Muscle layer of duodenum (tissue), 2 donors: ENCODE results near the gene CYP27C1.

Source experiments
- H3K27ac ChIP-seq: one replicate; pipeline ENCODE4 v1.7.0; 2013; ENCODE audit warnings: mild to moderate bottlenecking, low read length
- H3K27me3 ChIP-seq: one replicate; pipeline ENCODE4 v1.7.0; 2013; ENCODE audit warnings: low read depth, mild to moderate bottlenecking, control low read depth, low read length
- H3K36me3 ChIP-seq, 2 donors: one replicate each; pipeline ENCODE4 v1.7.0; 2013; ENCODE audit warnings: low read length in 2 of 2, control low read depth in 1 of 2, mild to moderate bottlenecking in 1 of 2; ENCODE audit not compliant: insufficient read depth in 2 of 2, control insufficient read depth in 1 of 2
- H3K4me1 ChIP-seq, 2 donors: one replicate each; pipeline ENCODE4 v1.7.0; 2013; ENCODE audit warnings: low read length in 2 of 2, mild to moderate bottlenecking in 2 of 2, control low read depth in 1 of 2, moderate library complexity in 1 of 2; ENCODE audit not compliant: insufficient read depth in 2 of 2, control insufficient read depth in 1 of 2
- H3K4me3 ChIP-seq, 2 donors: one replicate each; pipeline ENCODE4 v1.7.0; 2013; ENCODE audit warnings: low read length in 2 of 2, low read depth in 1 of 2, mild to moderate bottlenecking in 1 of 2
- H3K9me3 ChIP-seq, 2 donors: one replicate each; pipeline ENCODE4 v1.7.0; 2013; ENCODE audit warnings: low read length in 2 of 2, control low read depth in 1 of 2, mild to moderate bottlenecking in 1 of 2; ENCODE audit not compliant: control insufficient read depth in 1 of 2
- donor health status: healthy.

The CYP27C1 gene

DNA sequence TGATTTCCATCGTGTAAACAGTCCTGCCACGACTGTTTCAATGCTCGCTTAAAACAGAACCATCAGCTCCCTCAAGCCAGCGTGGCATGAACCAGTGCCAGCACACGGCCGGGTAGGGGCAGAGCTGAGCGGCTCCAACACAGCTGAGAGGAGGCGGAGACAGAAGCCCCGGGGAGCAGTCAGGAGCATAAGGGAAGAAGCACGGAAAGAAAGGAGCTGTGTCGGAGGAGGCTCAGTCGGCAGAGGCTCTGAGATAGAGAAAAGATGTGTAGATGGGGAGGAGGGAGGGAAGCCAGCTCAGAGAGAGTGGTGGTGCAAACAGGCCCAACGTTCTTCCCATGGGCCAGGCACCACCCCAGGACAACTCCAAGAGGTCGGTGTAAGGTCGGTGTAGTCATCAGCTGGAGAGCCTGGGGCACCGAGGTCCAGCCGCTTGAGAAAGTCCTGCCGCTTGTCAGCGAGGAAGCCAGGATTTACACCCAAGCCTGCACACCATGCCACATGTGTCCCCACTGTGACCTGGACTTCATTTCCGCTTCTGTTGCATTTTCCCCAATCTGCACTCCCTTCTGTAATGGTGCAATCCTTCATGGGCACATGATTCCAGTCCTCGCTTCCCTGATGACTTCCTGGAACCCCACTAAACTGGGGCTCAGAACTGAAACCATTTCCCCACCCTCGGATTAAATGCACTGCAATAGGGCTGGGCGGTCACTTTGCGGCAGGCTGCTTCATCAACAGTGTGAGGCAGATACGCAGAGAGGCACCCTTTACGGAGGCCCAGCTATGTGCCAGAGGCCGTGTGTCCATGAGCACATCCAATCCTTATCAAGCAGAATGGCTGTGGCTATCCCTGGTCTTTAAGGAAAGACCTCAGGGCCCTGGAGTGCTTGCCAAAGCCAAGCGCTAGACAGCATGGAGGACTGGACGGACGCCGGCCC is 43.5 kb downstream of the CYP27C1 start:
- peaks cover 13 to 15% of the 10 kb centered on the region in 2 donors for H3K4me1 ChIP-seq
- no peaks in the 10 kb centered on the region for H3K27me3 ChIP-seq
- no peaks in the 10 kb centered on the region for H3K36me3 ChIP-seq
- H3K9me3 ChIP-seq: no peaks in the 10 kb centered on the region
- no peak overlapping the region for H3K4me3 ChIP-seq
- peak overlapping the region; percentile 85 for H3K27ac ChIP-seq

DNA sequence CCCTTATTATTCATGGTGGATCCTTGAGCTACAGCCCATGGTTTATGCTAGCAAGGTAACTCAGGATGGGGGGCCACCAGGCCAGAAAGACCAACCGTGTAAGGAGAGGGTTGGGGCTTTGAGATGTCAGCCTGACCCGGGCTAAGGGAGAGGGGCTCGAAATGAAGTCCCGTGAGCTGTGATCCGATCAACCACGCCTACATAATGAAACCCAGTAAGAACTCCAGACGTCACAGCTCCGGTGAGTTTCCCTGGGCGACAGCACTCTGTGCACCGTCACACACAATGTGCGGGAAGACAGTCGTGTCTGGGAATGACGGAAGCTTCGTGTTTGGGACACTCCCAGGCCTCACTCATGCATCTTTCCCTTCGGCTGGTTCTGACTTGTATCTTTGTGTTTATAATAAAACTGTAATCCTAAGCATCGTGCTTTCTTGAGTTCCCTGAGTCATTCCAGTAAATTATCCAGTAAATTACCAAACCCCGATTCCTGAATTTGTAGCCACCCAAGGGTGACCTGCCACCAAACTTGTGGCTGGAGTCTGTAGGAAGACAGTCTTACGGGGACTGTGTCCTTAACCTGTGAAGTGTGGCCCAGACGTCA is 44.2 kb downstream of the CYP27C1 start:
- peaks cover 13 to 15% of the 10 kb centered on the region in 2 donors for H3K4me1 ChIP-seq
- H3K9me3 ChIP-seq: no peaks in the 10 kb centered on the region
- H3K4me3 ChIP-seq: peak overlapping the region in 1 of 2 donors; percentile 27
- H3K27ac ChIP-seq: peak overlapping the region; percentile 85
- H3K27me3 ChIP-seq: no peaks in the 10 kb centered on the region
- H3K36me3 ChIP-seq: no peaks in the 10 kb centered on the region

DNA sequence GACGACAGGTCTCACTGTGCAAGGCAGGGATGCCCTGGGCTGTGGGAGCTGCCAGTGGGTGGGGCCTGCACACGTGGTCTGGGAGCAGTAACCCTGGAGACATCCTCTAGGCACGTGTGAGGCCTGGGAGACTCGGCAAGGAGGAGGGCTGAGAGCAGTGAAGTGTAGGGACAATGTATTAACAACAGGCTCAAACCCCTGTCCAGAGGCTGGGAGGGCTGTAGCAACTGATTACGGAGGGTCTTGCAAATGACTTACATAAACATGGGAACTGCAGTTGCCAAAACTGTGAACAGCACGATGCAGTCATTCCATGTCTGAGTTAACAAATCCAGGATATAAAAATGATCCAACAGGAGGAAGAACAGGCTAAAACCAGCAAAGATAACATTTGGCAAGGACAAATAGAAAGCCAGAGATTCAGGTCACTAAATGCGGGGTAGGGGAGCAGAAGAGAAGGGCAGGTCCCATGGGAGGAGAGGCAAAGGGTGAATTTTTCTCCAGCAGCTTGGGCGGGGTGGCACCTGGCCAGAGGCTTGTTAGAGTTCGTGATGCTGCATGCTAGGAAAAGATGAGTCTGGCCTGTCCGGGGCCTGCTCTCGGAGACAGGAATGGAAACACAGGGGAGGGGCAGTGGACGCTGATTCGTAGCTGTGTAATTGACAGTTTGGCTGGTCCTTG is 44.9 kb downstream of the CYP27C1 start:
- peaks cover 13 to 15% of the 10 kb centered on the region in 2 donors for H3K4me1 ChIP-seq

DNA sequence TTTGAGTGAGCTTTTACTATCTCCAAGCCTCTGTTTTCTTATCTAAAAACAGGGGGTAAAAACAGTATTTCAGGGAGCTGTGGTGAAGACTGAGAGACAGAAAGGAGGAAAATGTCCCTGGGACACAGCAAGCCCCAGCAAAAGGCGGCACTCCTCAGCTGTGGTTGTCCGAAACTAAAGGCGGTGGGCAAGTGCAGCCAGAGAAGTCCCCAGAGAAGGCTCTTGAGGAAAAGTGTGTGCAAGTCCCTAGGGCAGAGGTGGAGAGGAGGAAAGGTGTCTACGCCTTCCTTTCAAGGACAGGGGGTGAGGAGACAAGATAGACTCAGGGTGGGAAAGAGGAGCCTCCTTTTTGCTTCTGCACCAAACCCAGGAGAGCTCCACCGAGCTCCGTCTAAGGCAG is 45.5 kb downstream of the CYP27C1 start:
- Histone ChIP-seq H3K36me3 (no peaks in the 10 kb centered on the region), H3K27me3 (no peaks in the 10 kb centered on the region), H3K4me1 (peaks cover 13 to 15% of the 10 kb centered on the region in 2 donors), H3K9me3 (no peaks in the 10 kb centered on the region), H3K27ac (peak overlapping the region; percentile 19), H3K4me3 (no peak overlapping the region)

More for the DNA sequence above, 44.9 kb downstream of the CYP27C1 start:
- Histone ChIP-seq H3K27ac (peak overlapping the region; percentile 85), H3K4me3 (peak overlapping the region in 1 of 2 donors; percentile 27), H3K27me3 (no peaks in the 10 kb centered on the region), H3K36me3 (no peaks in the 10 kb centered on the region), H3K9me3 (no peaks in the 10 kb centered on the region)

DNA sequence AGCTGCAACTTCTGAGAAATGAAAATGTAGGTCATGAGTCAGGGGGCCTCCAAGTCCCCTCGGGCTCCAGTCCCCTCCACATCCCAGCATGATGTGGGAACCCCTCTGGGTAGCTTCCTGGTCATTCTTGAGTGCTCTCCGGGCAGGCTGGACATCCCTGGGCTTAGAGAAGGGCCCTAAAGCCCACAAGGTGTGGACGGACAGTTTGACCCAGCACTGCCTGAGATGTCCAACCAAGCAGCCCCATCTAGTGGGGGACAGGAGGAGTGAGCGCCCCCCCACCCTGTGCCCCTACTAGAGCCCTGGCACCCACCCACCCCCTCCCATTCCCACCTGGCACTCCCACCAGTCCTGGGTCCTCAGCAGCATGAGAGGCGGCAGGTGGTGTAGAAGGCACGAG is 46.0 kb downstream of the CYP27C1 start:
- H3K4me3 ChIP-seq: no peak overlapping the region
- no peaks in the 10 kb centered on the region for H3K27me3 ChIP-seq
- no peaks in the 10 kb centered on the region for H3K9me3 ChIP-seq
- no peaks in the 10 kb centered on the region for H3K36me3 ChIP-seq
- peaks cover 13 to 15% of the 10 kb centered on the region in 2 donors for H3K4me1 ChIP-seq
- H3K27ac ChIP-seq: no peak overlapping the region

DNA sequence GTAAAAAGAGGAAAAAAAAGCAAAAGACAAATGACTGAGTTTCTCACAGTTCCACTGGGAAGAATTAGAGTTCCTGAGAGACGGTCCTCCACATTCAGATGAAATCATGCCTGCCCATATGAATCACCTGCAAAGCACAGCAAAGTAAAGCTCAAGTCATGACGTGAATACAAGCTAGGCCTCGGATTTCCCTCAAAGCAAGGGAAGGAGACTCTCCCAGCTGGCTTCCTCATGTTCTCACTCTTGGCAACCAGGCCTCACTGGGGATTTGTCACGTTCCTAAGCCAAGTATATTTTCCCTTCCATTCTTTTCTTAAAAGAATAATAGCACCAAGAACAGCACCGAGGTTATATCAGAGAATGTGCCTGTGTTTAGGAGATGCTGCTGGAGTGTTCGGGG is 47.0 kb downstream of the CYP27C1 start:
- H3K4me1 ChIP-seq: peaks cover 13 to 15% of the 10 kb centered on the region in 2 donors
- no peak overlapping the region for H3K27ac ChIP-seq

DNA sequence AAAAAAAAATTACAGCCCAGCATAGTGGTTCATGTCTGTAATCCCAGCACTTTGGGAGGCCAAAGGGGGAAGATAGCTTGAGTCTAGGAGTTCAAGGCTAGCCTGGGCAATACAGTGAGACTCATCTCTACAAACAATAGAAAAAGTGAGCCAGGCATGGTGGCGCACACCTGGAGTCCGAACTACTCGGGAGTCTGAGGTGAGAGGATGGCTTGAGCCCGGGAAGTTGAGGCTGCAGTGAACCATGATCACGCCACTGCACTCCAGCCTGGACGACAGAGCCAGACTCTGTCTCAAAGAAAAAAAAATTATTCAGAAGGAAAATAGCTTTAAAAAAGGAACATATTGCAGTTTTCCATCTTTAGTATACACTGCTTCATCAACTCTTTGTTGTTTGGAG is 47.8 kb downstream of the CYP27C1 start:
- H3K4me1 ChIP-seq: peaks cover 12 to 13% of the 10 kb centered on the region in 2 donors
- no peak overlapping the region for H3K27ac ChIP-seq

More for the DNA sequence above, 47.0 kb downstream of the CYP27C1 start:
- Histone ChIP-seq H3K4me3 (no peak overlapping the region), H3K36me3 (no peaks in the 10 kb centered on the region), H3K9me3 (no peaks in the 10 kb centered on the region), H3K27me3 (no peaks in the 10 kb centered on the region)

DNA sequence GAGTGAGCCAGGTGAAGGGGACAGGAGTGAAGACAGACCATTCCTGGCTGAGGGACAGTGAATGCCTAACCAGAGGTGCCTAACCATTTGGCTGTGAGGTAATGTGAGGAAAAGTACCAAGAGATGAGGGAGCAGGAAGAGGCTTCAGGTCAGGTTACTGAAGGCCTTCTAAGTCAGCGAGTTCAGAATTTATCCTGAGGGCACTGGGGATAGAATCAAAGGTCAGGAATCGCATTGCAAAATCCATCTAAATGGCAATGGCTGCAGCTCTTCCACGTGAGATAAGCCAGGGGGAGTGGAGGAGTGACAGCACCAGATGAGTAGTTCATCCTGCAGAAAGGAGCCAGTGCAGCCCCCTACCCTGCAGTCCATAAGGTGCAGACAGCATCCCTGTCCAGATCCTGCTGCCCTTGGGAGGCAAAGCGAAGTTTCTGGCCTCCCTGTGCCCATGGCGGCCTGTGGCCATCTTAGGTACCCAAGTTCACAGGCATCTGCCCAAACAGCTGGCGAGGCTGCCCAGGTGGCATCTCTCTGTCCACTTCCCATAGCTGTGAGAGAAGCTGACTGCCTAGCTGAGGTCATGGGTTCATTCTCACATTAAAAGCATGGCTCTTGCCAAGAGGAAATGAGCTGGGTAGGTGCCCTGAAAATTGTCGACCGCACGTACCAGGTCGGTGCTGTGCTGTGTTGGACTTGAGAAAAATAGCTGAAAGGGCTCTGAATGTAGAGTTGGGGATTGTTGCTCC is 49.5 kb downstream of the CYP27C1 start:
- H3K36me3 ChIP-seq: no peaks in the 10 kb centered on the region
- H3K4me3 ChIP-seq: no peak overlapping the region
- H3K27me3 ChIP-seq: no peaks in the 10 kb centered on the region
- H3K4me1 ChIP-seq: peaks cover 6 to 11% of the 10 kb centered on the region in 2 donors
- H3K9me3 ChIP-seq: no peaks in the 10 kb centered on the region
- no peak overlapping the region for H3K27ac ChIP-seq

More for the DNA sequence above, 47.8 kb downstream of the CYP27C1 start:
- no peak overlapping the region for H3K4me3 ChIP-seq
- no peaks in the 10 kb centered on the region for H3K9me3 ChIP-seq
- no peaks in the 10 kb centered on the region for H3K36me3 ChIP-seq
- no peaks in the 10 kb centered on the region for H3K27me3 ChIP-seq

DNA sequence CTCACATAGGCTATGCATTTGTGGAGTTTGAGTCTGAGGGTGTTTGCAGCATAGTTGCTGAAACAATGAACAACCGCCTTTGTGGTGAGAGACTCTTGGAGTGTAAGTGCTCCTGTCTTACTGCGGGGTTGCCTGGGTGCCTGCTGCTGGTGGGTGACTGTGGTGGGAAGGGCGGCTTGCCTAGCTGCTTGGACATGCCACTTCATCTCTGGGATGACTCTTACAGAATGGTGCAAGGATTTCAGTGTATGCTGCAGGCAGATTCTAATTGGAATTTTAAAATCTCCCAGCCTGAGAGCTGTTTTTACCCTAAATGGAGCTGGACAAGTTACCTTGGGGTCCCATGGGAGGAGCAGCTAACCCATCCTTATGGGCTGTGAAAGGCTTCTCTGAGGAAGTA is 50.1 kb downstream of the CYP27C1 start:
- Histone ChIP-seq H3K27me3 (no peaks in the 10 kb centered on the region), H3K36me3 (no peaks in the 10 kb centered on the region), H3K4me1 (peaks cover 5 to 6% of the 10 kb centered on the region in 2 donors), H3K4me3 (no peak overlapping the region), H3K27ac (no peak overlapping the region), H3K9me3 (no peaks in the 10 kb centered on the region)

DNA sequence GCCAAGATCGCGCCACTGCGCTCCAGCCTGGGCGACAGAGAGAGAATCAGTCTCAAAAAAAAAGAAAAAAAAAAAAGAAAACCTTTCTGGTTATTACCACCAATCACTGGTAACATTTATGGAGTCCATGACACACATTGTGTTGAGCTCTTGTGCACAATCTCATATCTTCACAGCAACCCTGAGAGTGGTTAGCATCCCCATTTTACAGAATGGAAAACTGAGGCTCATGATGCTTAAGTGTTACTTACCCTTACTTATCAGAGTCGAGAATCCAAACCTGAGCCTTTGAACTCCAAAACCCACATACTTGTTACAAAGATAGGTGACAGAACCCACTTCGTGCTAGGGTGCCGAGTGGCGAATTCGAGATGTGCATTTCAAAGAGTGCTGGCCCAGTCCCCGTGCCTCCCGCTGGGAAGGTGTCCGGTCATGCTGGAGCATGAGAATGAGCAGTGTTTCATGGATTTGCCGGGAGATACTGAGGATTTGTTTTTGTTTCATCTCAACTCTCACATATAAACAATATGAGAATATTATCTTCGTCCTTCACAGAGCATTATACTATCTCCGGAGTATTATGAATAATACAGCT is 50.9 kb downstream of the CYP27C1 start:
- Histone ChIP-seq H3K36me3 (no peaks in the 10 kb centered on the region), H3K4me1 (no peaks in the 10 kb centered on the region), H3K27ac (no peak overlapping the region), H3K9me3 (no peaks in the 10 kb centered on the region), H3K27me3 (no peaks in the 10 kb centered on the region), H3K4me3 (no peak overlapping the region)
